Measurements from ENCODE around the gene FA2H. TPM values are rescaled to one million over a fixed set of nuclear protein-coding genes. Genes with fewer than 3 reads are reported as not detected.
"Not testable (repeated sequence)": the region's sequence is repeated elsewhere in the genome, so short reads cannot be mapped to it uniquely, and the experiment has no call there.

Gene FA2H, protein sequence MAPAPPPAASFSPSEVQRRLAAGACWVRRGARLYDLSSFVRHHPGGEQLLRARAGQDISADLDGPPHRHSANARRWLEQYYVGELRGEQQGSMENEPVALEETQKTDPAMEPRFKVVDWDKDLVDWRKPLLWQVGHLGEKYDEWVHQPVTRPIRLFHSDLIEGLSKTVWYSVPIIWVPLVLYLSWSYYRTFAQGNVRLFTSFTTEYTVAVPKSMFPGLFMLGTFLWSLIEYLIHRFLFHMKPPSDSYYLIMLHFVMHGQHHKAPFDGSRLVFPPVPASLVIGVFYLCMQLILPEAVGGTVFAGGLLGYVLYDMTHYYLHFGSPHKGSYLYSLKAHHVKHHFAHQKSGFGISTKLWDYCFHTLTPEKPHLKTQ
- total RNA-seq = 0.34 and 0.75 TPM in 2 replicates

DNA sequence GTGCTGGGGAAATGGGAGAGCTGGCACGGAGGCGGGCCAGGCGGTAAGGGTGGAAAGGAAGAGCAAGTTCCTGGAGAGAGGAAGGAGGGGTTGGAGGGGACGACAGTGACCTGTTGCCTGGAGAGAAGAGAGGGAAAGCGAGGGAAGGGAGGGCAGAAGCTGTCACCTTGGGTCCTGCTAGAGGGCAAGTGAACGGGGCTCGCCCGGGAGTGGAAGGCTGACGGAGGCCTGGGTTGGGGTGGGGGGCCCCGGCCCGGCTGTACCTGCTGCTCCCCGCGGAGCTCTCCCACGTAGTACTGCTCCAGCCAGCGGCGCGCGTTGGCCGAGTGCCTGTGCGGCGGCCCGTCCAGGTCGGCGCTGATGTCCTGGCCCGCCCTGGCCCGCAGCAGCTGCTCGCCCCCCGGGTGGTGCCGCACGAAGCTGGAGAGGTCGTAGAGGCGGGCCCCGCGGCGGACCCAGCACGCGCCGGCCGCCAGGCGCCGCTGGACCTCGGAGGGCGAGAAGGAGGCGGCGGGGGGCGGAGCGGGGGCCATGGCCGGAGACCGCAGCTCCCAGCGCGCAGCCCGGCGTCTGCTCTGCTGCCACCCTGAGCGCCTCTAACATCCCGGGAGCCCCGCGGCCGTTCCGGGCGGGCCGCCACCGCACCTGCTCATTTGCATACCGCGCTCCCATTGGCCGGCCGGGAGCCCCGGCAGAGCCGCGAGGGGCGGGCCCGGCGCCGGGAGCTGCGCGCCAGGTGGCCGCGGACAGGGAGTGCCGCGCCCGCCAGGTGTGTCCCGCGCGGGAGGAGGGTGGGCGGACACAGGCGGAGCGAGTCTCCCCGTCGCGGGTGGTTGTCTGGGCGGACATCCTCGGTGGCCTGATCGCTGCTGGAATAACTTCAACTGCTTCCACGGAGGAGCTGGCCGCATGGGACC is at the start of gene FA2H:
Gene FA2H (minus strand): TSS at position 598 of the 917 bp plus-strand sequence. CDS start 65 bp downstream, at position 533.
- intact Hi-C loops (cut with micrococcal nuclease) = no loop called here

DNA sequence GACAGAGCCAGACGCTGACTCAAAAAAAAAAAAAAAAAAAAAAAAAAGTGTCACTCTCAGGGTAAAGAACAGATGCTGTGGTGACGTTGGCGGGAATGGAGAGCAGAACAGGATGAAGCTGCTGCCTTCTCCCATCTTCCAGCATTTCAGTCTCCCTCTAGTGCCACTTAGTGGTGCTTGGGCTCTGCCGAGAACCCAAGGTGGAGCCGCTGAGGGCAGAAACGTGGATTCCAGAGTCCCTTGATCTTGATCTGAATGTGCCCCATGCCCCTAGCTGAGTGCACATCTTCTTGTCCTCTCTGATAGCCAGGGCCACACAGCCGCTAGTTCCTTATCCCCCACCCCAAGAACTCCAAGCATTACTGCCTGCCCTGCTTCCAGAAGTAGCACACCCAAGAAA is 43.2 kb upstream of the FA2H start:
- intact Hi-C loops (cut with micrococcal nuclease) = no loop called here

DNA sequence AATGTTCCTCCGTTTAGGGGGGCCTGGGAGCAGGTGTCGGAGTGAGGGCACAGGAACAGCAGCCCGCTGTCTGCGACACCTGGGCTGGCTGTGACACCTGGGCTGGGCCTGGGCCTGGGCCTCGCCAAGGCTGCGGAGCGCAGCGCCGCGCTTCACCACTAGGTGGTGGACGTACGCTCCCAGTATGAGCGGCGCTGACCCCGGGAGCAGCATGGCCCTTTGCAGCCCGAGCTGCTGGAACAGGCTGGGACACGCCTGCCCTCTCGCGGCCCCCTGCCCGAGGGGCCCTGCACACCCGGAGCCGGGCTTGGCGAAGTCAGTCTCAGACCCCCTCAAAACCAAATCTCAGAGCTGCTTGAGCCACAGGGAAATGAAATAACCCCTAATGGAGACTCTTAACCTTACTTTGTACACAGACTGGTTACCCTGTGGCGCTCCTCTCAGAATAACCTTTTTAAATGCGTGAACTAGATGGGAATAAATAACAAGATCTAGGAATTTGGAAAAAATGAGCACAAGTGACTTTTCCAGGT is 38.6 kb upstream of the FA2H start:
- intact Hi-C loops (cut with micrococcal nuclease) = loop anchor here (1.0 kb wide), 2 partner anchors 49 to 298 kb away; no protein-coding TSS in a partner anchor

DNA sequence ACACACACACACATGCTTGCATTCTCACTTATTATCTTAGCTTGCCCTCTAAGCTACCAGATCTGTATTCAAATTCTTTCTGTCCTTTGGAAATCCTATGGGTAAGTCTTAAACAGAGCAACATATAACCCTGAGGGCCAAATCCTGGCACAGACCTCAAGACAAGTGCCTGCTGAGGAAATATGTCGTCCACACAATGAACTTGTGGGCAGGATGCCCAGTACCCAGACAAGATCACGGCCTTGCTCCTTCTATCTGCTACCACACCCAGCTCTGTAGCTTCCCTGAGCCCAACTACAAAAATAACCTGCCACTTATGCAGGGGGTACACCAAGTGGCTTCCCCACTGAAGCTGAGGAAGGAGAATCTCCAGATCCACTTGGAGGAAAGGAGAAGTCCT is 37.3 kb upstream of the FA2H start:
- intact Hi-C loops (cut with micrococcal nuclease) = no loop called here

DNA sequence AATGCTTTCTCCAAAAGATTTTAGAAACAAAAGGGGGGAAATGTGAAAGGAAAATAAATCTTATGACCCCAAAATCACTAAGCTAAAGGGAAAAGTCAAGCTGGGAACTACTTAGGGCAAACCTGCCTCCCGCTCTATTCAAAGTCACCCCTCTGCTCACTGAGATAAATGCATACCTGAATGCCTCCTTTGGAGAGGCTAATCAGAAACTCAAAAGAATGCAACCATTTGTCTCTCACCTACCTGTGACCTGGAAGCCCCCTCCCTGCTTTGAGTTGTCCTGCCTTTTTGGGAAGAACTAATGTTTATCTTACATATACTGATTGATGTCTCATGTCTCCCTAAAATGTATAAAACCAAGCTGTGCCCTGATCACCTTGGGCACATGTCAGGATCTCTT is 36.6 kb upstream of the FA2H start:
- intact Hi-C loops (cut with micrococcal nuclease) = not testable (repeated sequence)

DNA sequence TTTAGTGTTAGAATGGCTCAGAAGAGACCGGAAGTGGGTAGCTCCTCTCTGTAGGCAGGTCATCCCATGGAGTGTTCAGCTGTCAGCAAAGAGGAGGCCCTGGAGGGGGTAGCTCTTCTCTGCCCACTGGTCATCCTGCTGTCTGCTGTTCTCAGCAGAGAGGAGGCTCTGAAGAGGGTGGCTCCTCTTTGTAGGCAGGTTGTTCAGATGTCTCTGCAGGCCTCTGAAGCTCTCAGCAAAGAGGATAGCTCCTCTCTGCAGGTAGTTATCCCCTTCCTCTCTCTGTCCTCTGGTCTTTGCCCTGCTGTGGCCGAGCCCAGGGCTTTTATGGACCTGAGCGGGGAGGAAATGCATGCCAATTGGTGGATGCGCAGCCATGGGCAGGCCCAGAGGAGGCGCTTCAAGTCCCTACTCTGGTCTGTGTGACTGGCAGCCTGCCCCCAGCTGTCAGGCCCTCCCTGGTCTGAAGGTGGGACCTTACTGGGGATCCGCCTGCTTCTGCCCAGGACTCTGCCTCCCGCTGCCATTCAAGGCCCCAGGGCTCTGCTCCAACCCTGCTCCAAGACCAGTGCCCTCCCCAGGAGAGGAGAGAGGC is 32.5 kb upstream of the FA2H start:
- intact Hi-C loops (cut with micrococcal nuclease) = no loop called here

DNA sequence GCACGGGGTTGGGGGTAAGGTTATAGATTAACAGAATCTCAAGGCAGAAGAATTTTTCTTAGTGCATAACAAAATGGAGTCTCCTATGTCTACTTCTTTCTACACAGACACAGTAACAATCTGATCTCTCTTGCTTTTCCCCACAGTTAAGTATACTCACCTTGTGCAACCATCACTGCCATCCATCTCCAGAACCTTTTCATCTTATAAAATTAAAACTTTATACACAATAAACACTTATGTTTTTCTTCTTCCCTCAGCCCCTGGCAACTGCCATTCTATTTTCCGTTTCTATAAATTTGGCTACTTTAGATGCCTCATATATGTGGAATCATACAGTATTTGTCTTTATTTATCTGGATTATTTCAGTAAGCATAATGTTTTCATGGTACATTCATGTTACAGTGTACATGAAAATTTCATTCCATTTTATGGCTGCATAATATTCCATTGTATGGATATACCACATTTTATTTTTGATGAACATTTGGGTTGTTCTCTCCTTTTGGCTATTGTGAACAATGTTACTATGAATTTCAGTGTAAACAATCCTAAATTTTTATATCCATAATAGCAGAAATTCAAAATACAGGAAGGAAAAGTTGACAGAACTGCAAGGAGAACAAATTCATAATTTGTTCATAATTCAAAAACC is 25.7 kb upstream of the FA2H start:
- intact Hi-C loops (cut with micrococcal nuclease) = no loop called here

DNA sequence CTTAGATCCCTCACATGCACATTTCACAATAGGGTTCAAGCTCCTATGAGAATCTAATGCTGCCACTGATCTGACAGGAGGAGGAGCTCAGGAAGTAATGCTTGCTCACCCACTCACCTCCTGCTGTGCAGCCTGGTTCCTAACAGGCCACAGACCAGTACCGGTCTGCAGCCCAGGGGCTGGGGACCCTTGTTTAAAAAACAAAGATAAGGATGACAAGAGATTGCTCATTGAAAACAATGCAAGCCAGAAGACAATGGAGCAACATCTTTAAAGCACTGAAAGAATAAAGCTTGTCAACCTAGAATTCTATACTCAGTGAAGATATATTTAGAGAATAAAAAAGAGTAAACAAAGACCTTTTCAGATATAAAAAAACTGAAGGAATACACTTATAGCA is 22.8 kb upstream of the FA2H start:
- intact Hi-C loops (cut with micrococcal nuclease) = no loop called here

DNA sequence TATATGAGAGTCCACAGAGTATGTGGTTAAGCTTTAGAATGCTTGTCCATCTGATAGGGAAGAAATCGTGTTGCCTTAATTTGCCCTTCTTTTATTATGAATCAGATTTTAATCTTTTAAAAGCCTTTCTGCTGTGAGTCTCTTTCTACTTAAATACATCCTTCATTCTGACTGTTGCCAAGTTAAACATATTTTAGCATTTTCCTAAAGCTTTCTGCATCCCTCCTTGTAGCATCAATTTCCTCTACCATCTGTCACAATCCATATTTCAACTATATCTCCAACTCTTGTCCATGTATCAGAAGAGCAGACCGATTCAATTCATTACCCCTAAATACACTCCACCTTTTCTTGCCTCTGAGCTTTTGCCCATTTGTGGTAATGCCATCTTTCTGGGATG is 20.5 kb upstream of the FA2H start:
- intact Hi-C loops (cut with micrococcal nuclease) = no loop called here

DNA sequence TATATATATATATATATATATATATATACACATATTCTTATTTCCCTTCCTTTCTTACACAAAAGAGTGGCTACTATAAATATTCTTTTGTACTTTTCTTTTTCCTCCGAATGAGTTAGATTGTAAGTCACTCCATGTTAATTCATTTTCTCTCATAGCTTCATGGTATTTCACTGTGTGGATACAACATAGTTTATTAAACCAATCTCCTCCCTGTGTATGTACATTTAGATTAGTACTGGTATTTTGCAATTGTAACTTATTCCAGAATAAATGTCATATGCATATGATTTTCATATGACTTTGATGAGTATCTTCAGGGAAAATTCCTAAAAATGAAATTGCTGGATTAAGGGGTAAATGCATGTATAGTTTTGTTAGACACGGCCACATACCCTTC is 20.0 kb upstream of the FA2H start:
- intact Hi-C loops (cut with micrococcal nuclease) = no loop called here

DNA sequence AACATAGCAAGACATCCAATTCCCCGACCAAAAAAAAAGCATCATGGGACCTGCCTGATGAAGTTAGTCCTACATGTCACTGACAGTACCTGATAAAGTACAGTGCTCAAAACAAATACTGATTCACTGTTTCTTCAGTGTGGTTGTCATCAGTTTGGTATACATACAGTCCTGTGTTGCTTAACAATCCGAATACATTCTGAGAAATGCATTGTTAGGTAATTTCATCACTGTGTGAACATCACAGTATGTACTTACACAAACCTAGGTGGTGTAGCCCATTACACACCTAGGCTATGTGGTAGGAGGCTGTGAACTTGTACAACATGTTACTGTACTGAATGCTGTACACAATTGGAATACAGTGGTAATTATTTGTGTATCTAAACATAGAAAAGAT is 19.0 kb upstream of the FA2H start:
- intact Hi-C loops (cut with micrococcal nuclease) = no loop called here

DNA sequence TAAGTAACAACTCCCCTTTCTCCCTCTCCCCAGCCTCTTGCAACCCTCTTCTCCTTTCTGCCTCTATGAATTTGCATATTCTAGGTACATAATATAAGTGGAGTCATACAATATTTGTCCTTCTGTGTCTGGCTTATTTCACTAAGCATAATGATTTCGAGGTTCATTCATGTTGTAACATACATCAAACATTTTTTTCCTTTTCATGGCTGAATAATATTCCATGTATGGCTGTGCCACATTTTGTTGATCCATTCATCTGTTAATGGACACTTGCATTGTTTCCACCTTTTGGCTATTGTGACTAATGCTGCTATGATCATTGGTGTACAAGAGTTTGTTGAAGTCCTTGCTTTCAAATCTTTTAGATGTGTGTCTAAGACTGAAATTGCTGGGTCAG is 17.6 kb upstream of the FA2H start:
- intact Hi-C loops (cut with micrococcal nuclease) = no loop called here

DNA sequence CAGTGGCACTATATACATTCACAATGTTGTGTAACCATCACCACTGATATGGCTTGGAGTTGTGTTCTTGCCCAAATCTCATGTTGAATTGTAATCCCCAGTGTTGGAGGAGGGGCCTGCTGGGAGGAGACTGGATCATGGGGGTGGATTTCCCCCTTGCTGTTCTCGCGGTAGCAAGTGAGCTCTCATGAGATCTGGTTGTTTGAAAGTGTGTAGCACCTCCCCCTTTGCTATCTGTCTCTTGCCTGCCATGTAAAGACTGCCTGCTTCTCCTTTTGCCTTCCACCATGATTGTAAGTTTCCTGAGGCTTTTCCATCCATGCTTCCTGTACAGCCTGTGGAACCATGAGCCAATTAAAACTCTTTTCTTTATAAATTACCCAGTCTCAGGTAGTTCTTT is 17.1 kb upstream of the FA2H start:
- intact Hi-C loops (cut with micrococcal nuclease) = not testable (repeated sequence)

DNA sequence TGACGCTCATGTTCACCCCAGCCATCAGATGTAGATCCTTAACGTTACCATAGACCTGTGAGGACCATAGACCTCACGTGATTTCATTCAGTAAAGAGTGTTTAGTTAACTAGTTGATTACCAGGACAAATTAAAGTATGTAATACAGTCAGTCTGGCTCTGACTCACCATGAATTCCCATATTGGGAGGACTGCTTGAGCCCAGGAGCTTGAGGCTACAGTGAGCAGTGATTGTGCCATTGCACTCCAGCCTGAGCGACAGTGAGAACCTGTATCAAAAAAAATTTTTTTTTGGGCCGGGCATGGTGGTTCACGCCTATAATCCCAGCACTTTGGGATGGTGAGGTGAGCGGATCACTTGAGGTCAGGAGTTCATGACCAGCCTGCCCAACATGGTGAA is 13.5 kb upstream of the FA2H start:
- intact Hi-C loops (cut with micrococcal nuclease) = no loop called here

DNA sequence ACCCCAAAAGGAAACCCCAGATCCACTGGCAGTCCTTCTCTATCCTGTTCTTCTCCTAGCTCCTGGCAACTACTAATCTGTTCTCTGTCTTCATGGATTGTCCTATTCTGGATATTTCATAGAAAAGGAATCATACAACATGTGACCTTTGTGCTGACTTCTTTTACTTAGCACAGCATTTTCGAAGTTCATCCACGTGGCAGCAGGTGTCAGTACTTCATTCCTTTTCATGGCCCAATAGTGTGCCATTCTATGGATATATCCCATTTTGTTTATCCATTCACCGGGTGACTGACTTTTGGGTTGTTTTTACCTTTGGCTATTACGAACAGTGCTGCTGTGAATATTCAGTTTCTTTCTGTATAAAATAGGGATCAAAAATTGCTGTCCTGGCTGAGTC is 10.4 kb upstream of the FA2H start:
- intact Hi-C loops (cut with micrococcal nuclease) = no loop called here

DNA sequence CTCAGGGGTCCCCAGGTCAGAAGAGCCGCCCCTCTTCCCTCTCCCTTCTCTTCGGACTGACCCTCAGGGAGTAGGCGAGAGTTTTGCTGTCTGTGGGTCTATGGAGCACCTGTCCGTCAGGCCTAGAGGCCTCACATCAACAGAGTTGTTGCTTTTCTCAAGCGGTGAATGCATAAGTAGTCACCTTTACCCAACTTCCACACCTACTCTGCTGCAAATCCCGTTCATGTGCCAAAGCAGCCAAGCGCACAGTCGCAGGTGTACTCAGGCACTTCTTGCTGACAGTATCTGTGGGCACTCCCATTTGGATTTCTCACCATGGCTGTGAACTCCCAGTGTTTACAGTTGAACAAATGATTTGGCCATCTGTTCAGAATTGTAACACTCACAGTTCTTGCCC is 4.0 kb upstream of the FA2H start:
- intact Hi-C loops (cut with micrococcal nuclease) = no loop called here

DNA sequence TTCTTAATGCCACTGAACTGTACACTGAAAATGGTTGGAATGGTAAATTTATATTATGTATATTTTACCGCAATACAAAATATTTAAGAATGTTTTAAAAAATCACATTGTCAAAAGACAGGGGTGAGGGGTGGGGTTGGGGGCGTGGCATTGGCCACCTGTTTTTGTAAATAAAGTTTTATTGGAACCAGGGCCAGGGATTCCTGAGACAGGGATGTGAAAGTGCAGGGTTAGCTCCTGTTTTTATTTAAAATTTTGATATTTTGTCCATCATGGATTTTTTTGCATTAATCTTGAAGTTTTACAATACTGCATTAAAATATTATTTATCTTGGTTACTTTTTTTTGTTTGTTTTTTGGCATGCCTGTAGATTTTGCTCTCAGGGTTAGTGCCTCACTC is 2.3 kb upstream of the FA2H start:
- intact Hi-C loops (cut with micrococcal nuclease) = no loop called here

DNA sequence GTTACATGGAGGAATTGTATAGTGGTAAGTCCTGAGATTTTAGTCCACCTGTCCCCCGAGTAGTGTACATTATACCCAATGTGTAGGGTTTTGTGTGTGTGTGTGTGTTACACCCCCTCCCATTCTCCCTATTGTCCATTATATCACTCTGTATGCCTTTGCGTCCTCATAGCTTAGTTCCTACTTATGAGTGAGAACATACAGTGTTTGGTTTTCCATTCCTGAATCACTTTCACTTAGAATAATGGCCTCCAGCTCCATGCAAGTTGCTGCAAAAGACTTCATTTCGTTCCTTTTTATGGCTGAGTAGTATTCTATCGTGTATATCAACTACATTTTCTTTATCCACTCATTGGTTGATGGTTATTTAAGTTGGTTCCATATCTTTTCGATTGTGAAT is 635 bp upstream of the FA2H start:
- intact Hi-C loops (cut with micrococcal nuclease) = no loop called here

DNA sequence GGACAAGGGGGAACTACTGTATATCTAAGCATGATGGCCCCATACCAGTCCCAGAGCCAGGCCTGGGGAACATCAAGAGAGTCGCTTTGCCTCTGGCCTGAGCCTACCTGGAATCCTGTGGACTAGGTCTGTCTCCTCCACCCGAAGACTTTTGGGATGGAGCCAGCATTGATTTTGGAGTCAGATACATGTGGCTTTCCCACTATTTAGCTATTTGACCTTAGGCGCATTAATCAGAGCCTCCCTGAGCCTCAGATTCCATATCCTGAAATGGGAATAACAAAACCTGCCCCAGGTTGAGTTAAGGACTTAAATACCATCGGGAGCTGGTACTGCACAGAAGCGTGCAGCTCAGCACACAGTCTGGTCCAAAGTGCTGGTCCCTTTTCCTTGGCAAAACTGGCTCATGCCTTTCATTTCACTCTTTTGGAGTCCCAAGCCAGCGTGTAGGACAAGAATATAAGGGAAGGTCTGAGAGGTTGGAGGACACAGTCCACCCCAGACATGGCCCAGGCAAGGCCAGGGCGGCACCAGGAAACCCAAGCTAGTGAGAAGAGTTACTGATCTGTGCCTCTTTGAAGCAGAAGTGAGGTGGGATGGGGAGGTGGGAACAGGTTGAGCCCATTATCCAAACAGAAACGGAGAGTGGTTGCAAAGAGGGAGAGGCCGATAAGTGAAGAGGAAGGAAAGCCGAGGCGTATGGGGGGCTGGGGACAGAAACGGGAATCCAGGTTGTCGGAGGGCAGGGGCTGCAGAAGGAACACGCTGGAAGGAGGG is 986 bp downstream of the FA2H start:
- intact Hi-C loops (cut with micrococcal nuclease) = no loop called here

DNA sequence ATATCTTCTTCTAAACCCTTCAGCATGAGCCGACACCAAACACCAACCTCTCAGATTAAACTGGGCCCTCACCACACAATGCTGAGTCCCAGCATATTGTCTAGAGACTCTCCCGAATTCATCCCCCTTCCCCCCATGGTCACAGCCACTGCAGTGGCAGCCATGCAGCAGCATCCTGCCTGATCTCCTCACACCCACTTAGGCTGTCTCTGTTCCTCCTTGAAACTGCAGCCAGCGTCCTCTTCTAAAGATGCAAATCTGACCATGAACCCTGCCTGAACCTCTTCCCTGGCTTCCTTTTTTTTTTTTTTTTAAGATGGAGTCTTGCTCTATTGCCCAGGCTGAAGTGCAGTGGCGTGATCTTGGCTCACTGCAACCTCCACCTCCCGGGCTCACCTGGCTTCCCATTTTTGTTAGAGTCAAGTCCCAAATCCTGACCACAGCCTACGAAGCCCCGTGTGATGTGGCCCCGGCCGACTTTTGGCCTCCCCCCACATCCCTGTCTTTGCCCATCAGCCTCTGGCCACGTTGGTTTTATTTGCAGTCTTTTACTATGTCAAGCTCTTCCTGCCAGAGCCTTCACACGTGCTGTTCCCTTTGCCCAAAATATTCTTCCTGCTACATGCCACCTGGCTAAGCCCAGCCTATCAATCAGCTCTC is 2.8 kb downstream of the FA2H start:
- intact Hi-C loops (cut with micrococcal nuclease) = no loop called here

All from T-helper 2 cell treated with Interferon-gamma antibody and Interleukin-4, amounts not matched to agents 100 ng/mL and 5 ng/mL, for 36 hours (primary cell).